K562 (cell line): Measurements from ENCODE around the gene EZH2. TPM values are rescaled to one million over a fixed set of nuclear protein-coding genes. Genes with fewer than 3 reads are reported as not detected.

Source experiments
- ATAC-seq: fragments of 200-7000 bp; cut with Tn5 transposase; 3 replicates; pipeline ENCODE4 v1.9.1; 2020; ENCODE audit warnings: moderate library complexity
- BruUV-seq: library from RNA; stranded (reverse); fragments of 400-500 nt; replicated peaks from 2 replicates; lab custom pipeline; 2021; lab: Mats Ljungman, UMichigan
- CTCF ChIA-PET: fragments of 300-600 bp; formaldehyde crosslinking; extraction: SDS; loops from one replicate; lab custom pipeline; 2021; ENCODE audit warnings: low intra/inter-chr PET ratio; lab: Yijun Ruan, JAX
- POLR2A ChIA-PET: fragments of 300-600, 350-650 bp; sonication (Branson Sonifier 250); formaldehyde crosslinking; extraction: SDS; loops from one replicate; lab custom pipeline; 2021; ENCODE audit warnings: antibody characterized with exemption, inconsistent platforms; lab: Yijun Ruan, JAX
- DNase-seq, 4 experiments: peaks; one replicate each; pipeline versions ENCODE4 v3.0.0 to v3.0.0-alpha.2; 2011 to 2018; ENCODE audit warnings: low spot score in 3 of 4, mixed read lengths in 3 of 4; ENCODE audit errors: extremely low read depth in 1 of 4
- FAIRE-seq: peaks from 2 replicates; lab custom pipeline; 2011; peaks lifted over from hg19 to GRCh38; lab: Jason Lieb, UNC
- H2AFZ ChIP-seq: 2 replicates; pipeline ENCODE4 v1.6.0; 2011; ENCODE audit warnings: low read depth, low read length, control low read depth, inconsistent platforms
- H3K27ac ChIP-seq: fragments of 200-600 bp; 3 replicates; pipeline ENCODE4 v1.8.0; 2011; ENCODE audit warnings: low read depth, mild to moderate bottlenecking, control low read depth, inconsistent platforms, low read length, moderate library complexity, mixed read lengths; ENCODE audit errors: extremely low read depth
- H3K27me3 ChIP-seq, 2 experiments: fragments of 300-600 bp in 1 of 2; 2 replicates in 1 of 2; 3 replicates in 1 of 2; pipeline versions ENCODE4 v1.6.0 to v1.8.0; 2011; ENCODE audit warnings: inconsistent platforms in 2 of 2, low read length in 2 of 2, mild to moderate bottlenecking in 1 of 2, mixed read lengths in 1 of 2, moderate library complexity in 1 of 2; ENCODE audit not compliant: control insufficient read depth in 2 of 2, insufficient read depth in 2 of 2
- H3K36me3 ChIP-seq: fragments of 300-600 bp; 3 replicates; pipeline ENCODE4 v1.8.0; 2011; ENCODE audit warnings: mild to moderate bottlenecking, low read length, inconsistent platforms; ENCODE audit not compliant: control insufficient read depth, insufficient read depth
- H3K4me1 ChIP-seq, 2 experiments: fragments of 200-600 bp in 1 of 2; replicated peaks in 1 of 2; 2 replicates in 1 of 2; 3 replicates in 1 of 2; pipeline versions ENCODE4 v1.5.1 to v1.8.0; 2011; ENCODE audit warnings: inconsistent platforms in 2 of 2, low read length in 2 of 2, mild to moderate bottlenecking in 1 of 2, mixed read lengths in 1 of 2, moderate library complexity in 1 of 2; ENCODE audit not compliant: control insufficient read depth in 2 of 2, insufficient read depth in 2 of 2
- H3K4me2 ChIP-seq: 2 replicates; pipeline ENCODE4 v1.6.1; 2011; ENCODE audit warnings: low read length, control low read depth, inconsistent platforms, mixed read lengths; ENCODE audit not compliant: insufficient read depth
- H3K4me3 ChIP-seq: fragments of 200-600 bp; sonication (generic), shearing (Covaris generic); 2 replicates; pipeline ENCODE4 v1.5.1; 2016; ENCODE audit warnings: control low read depth, inconsistent platforms
- H3K79me2 ChIP-seq: fragments of 200-600 bp; 3 replicates; pipeline ENCODE4 v1.8.0; 2011; ENCODE audit warnings: low read length, inconsistent platforms; ENCODE audit not compliant: control insufficient read depth, insufficient read depth
- H3K9ac ChIP-seq, 2 experiments: 2 replicates each; pipeline versions ENCODE4 v1.6.0 to v1.6.1; 2011; ENCODE audit warnings: low read depth in 2 of 2, low read length in 2 of 2, control low read depth in 1 of 2, inconsistent platforms in 1 of 2, mild to moderate bottlenecking in 1 of 2, mixed read lengths in 1 of 2; ENCODE audit not compliant: insufficient read depth in 1 of 2
- H3K9me1 ChIP-seq: one replicate; pipeline ENCODE4 v1.6.0; 2011; ENCODE audit warnings: inconsistent platforms, mild to moderate bottlenecking, low read length, moderate library complexity; ENCODE audit not compliant: control insufficient read depth, insufficient read depth
- H3K9me3 ChIP-seq: replicated peaks from 2 replicates; pipeline ENCODE4 v1.5.1; 2011; ENCODE audit warnings: low read depth, low read length, inconsistent platforms; ENCODE audit not compliant: control insufficient read depth, insufficient read depth
- H4K20me1 ChIP-seq: replicated peaks from 2 replicates; pipeline ENCODE4 v1.6.1; 2011; ENCODE audit warnings: low read length, inconsistent platforms, mixed read lengths; ENCODE audit not compliant: control insufficient read depth, insufficient read depth
- CSDE1 ChIP-seq, 2 experiments: fragments of 450-650 bp; IDR thresholded peaks; 2 replicates each; pipeline ENCODE4 v1.6.1; 2016; ENCODE audit warnings: mild to moderate bottlenecking in 1 of 2
- NCOA4 ChIP-seq: fragments of 450-650 bp; IDR thresholded peaks from 2 replicates; pipeline ENCODE4 v1.6.1; 2018; ENCODE audit warnings: mild to moderate bottlenecking; ENCODE audit not compliant: partially characterized antibody
- NONO ChIP-seq, 2 experiments: fragments of 200-400 bp in 1 of 2; fragments of 450-650 bp in 1 of 2; formaldehyde crosslinking in 1 of 2; IDR thresholded peaks; 2 replicates each; pipeline ENCODE4 v1.6.1; 2017; ENCODE audit warnings: low read depth in 2 of 2, mild to moderate bottlenecking in 2 of 2, moderate library complexity in 2 of 2, low read length in 1 of 2
- THRAP3 ChIP-seq: fragments of 450-650 bp; IDR thresholded peaks from 2 replicates; pipeline ENCODE4 v1.6.1; 2016; ENCODE audit warnings: mild to moderate bottlenecking, inconsistent platforms, borderline replicate concordance
- THRB ChIP-seq: fragments of 450-650 bp; formaldehyde crosslinking; conservative IDR thresholded peaks from 2 replicates; pipeline ENCODE4 v1.4.0; 2022; ENCODE audit warnings: mild to moderate bottlenecking, missing genetic modification characterization
- ZBTB12 ChIP-seq: fragments of 250-450 bp; sonication (Bioruptor Pico); IDR thresholded peaks from 2 replicates; pipeline ENCODE4 v1.4.0; 2020
- ZNF143 ChIP-seq: sonication (generic); formaldehyde crosslinking; IDR thresholded peaks from 2 replicates; pipeline ENCODE4 v1.9.0; 2022; ENCODE audit warnings: mild to moderate bottlenecking, missing genetic modification reagents
- ZNF518B ChIP-seq: fragments of 250-450 bp; sonication (Bioruptor Pico); IDR thresholded peaks from 2 replicates; pipeline ENCODE4 v1.5.0; 2021; ENCODE audit warnings: mild to moderate bottlenecking, moderate library complexity
- WGBS: fragments of 100-300 bp; shearing (Covaris generic); methylation state at CpG from one replicate; pipeline ENCODE4 v1.1.6; 2016; ENCODE audit warnings: low coverage, mixed read lengths; ENCODE audit not compliant: insufficient coverage; ENCODE audit errors: missing lambda C conversion rate; 5-methylcytosine and 5-hydroxymethylcytosine counted together
- in situ Hi-C: fragments of 300-500 bp; cut with MboI; formaldehyde crosslinking; loops from 4 replicates; pipeline ENCODE4 v1.15.0; 2018; ENCODE audit warnings: inconsistent platforms, mixed read lengths
- intact Hi-C: fragments of 100-400 bp; cut with micrococcal nuclease; formaldehyde crosslinking; loops from 2 replicates; pipeline ENCODE4 v1.14.2; 2022
- polyA plus RNA-seq, 8 experiments: library from polyadenylated mRNA; depleted of rRNA in 4 of 8; stranded (reverse) in 5 of 8; unstranded in 3 of 8; fragments of >200 nt; fragmentation: Nextera tagmentation in 2 of 8; fragmentation: Illumina TruSeq in 1 of 8; extraction: Ambion mirVana in 2 of 8; extraction: Trizol in 1 of 8; gene quantifications; 2 replicates each; pipeline versions ENCODE4 v1.2.1 to v1.2.3, GENCODE V29; 2011 to 2014; ENCODE audit warnings: inconsistent platforms in 1 of 8, missing spikeins in 1 of 8
- total RNA-seq, 7 experiments: library from RNA; depleted of rRNA in 6 of 7; stranded (reverse); fragments of >200 nt in 6 of 7; fragmentation: Illumina TruSeq in 2 of 7; extraction: Trizol in 2 of 7; gene quantifications; 2 replicates each; pipeline versions ENCODE4 v1.2.1 to v1.2.3, GENCODE V29; 2011 to 2021; ENCODE audit warnings: low replicate concordance in 1 of 7
- TF ChIP-seq, protein P1 (sequence below): fragments of 450-650 bp; IDR thresholded peaks from one replicate; pipeline ENCODE4 v1.6.1; 2018; ENCODE audit warnings: mild to moderate bottlenecking, moderate library complexity; ENCODE audit not compliant: partially characterized antibody
- TF ChIP-seq, protein P2 (sequence below): fragments of 450-650 bp; IDR thresholded peaks from 2 replicates; pipeline ENCODE4 v1.6.1; 2017; ENCODE audit warnings: antibody characterized with exemption, mild to moderate bottlenecking

EZH2 gene
- total and polyA plus RNA-seq, 9 of the 15 experiments (the other 6 are each of a cell fraction or from before 2014, with no cell fraction given), result 48.7 to 175 (median 98.6) TPM

- ChIA-PET CTCF (no interaction called here), POLR2A (interaction anchor here (3.9 kb wide), 1 partner anchor 11 kb away, joined by 15 read pairs; no protein-coding TSS in a partner anchor)
- Histone ChIP-seq H3K9ac (no peak overlapping the region), H3K27me3 (no peaks in the 10 kb centered on the region), H2AFZ (no peak overlapping the region), H3K9me3 (no peaks in the 10 kb centered on the region), H3K4me2 (no peak overlapping the region), H3K4me1 (peaks cover 12 to 18% of the 10 kb centered on the region in 2 experiments; a peak in 4 of 5 replicates), H3K79me2 (peaks cover 95% of the 10 kb centered on the region), H3K9me1 (no peaks in the 10 kb centered on the region), H4K20me1 (peaks cover 32% of the 10 kb centered on the region), H3K36me3 (peaks cover 4% of the 10 kb centered on the region; the same call in 2 of the 3 replicates), H3K4me3 (no peak overlapping the region), H3K27ac (no peak overlapping the region)
- FAIRE-seq (no peak), DNase-seq (no peak), ATAC-seq (no peak)
- in situ Hi-C loops (no loop called here), intact Hi-C loops (no loop called here)
- 86% methylated on average over 3 of the region's 3 CpGs for WGBS
- BruUV-seq, result no TSS peak
- TF ChIP-seq, protein P1, sequence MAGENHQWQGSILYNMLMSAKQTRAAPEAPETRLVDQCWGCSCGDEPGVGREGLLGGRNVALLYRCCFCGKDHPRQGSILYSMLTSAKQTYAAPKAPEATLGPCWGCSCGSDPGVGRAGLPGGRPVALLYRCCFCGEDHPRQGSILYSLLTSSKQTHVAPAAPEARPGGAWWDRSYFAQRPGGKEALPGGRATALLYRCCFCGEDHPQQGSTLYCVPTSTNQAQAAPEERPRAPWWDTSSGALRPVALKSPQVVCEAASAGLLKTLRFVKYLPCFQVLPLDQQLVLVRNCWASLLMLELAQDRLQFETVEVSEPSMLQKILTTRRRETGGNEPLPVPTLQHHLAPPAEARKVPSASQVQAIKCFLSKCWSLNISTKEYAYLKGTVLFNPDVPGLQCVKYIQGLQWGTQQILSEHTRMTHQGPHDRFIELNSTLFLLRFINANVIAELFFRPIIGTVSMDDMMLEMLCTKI, result no peak
- no peak for TF ChIP-seq THRAP3
- no peak for TF ChIP-seq NONO (IDR thresholded peaks at IDR 0.05; ENCODE audit: low read depth in 2 of 2, low read length in 1 of 2)
- no peak for TF ChIP-seq THRB (CRISPR knock-in tag)
- no peak for TF ChIP-seq ZNF518B (CRISPR knock-in tag)
- no peak for TF ChIP-seq CSDE1 (IDR thresholded peaks at IDR 0.05)
- TF ChIP-seq, protein P2, sequence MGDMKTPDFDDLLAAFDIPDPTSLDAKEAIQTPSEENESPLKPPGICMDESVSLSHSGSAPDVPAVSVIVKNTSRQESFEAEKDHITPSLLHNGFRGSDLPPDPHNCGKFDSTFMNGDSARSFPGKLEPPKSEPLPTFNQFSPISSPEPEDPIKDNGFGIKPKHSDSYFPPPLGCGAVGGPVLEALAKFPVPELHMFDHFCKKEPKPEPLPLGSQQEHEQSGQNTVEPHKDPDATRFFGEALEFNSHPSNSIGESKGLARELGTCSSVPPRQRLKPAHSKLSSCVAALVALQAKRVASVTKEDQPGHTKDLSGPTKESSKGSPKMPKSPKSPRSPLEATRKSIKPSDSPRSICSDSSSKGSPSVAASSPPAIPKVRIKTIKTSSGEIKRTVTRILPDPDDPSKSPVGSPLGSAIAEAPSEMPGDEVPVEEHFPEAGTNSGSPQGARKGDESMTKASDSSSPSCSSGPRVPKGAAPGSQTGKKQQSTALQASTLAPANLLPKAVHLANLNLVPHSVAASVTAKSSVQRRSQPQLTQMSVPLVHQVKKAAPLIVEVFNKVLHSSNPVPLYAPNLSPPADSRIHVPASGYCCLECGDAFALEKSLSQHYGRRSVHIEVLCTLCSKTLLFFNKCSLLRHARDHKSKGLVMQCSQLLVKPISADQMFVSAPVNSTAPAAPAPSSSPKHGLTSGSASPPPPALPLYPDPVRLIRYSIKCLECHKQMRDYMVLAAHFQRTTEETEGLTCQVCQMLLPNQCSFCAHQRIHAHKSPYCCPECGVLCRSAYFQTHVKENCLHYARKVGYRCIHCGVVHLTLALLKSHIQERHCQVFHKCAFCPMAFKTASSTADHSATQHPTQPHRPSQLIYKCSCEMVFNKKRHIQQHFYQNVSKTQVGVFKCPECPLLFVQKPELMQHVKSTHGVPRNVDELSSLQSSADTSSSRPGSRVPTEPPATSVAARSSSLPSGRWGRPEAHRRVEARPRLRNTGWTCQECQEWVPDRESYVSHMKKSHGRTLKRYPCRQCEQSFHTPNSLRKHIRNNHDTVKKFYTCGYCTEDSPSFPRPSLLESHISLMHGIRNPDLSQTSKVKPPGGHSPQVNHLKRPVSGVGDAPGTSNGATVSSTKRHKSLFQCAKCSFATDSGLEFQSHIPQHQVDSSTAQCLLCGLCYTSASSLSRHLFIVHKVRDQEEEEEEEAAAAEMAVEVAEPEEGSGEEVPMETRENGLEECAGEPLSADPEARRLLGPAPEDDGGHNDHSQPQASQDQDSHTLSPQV, result no peak
- TF ChIP-seq ZNF143 (CRISPR knock-in tag), result no peak
- TF ChIP-seq NCOA4, result no peak
- TF ChIP-seq ZBTB12, result no peak
Measured at GRCh38 chr7:148862481-148862880, 21.6 kb downstream of the EZH2 start.
